ENCODE data around the gene KATNAL2.
A peak's percentile ranks its signal among the peaks of the same experiment; 100 is the strongest.
"Not testable (repeated sequence)": the region's sequence is repeated elsewhere in the genome, so short reads cannot be mapped to it uniquely, and the experiment has no call there.

KATNAL2 gene

GRCh38 chr18:46939337-46939963 is 22.0 kb downstream of the KATNAL2 start:
- DNase-seq (ENCODE audit: low spot score): no peak

- no peak for DNase-seq (ENCODE audit: low spot score)
Observed at GRCh38 chr18:46939998-46940571, 22.7 kb downstream of the KATNAL2 start.

GRCh38 chr18:46942646-46943045 is 25.2 kb downstream of the KATNAL2 start:
- DNase-seq (ENCODE audit: low spot score): no peak

- no peak for DNase-seq (ENCODE audit: low spot score)
Observed at GRCh38 chr18:46946656-46947282, 29.4 kb downstream of the KATNAL2 start.

- peak; percentile 29 for DNase-seq (ENCODE audit: low spot score)
Observed at GRCh38 chr18:46950064-46950656, 32.8 kb downstream of the KATNAL2 start.

GRCh38 chr18:46953195-46953594 is 35.8 kb downstream of the KATNAL2 start:
- DNase-seq (ENCODE audit: low spot score): no peak

GRCh38 chr18:46958209-46958608 is 40.8 kb downstream of the KATNAL2 start:
- no peak for DNase-seq (ENCODE audit: low spot score)

- not testable (repeated sequence) for DNase-seq (ENCODE audit: low spot score)
Observed at GRCh38 chr18:46963656-46964578, 46.5 kb downstream of the KATNAL2 start.

GRCh38 chr18:46964579-46965293 is 47.3 kb downstream of the KATNAL2 start:
- DNase-seq (ENCODE audit: low spot score): not testable (repeated sequence)

- not testable (repeated sequence) for DNase-seq (ENCODE audit: low spot score)
Observed at GRCh38 chr18:46966266-46966665, 48.9 kb downstream of the KATNAL2 start.

- DNase-seq (ENCODE audit: low spot score): not testable (repeated sequence)
Observed at GRCh38 chr18:46969551-46969950, 52.1 kb downstream of the KATNAL2 start.

GRCh38 chr18:47019870-47020269 is 102.5 kb downstream of the KATNAL2 start:
- DNase-seq (ENCODE audit: low spot score): not testable (repeated sequence)

GRCh38 chr18:47020757-47021156 is 103.4 kb downstream of the KATNAL2 start:
- DNase-seq (ENCODE audit: low spot score): not testable (repeated sequence)

GRCh38 chr18:47022821-47023220 is 105.4 kb downstream of the KATNAL2 start:
- DNase-seq (ENCODE audit: low spot score): not testable (repeated sequence)

GRCh38 chr18:47023769-47024465 is 106.5 kb downstream of the KATNAL2 start:
- DNase-seq (ENCODE audit: low spot score): not testable (repeated sequence)

- DNase-seq (ENCODE audit: low spot score): not testable (repeated sequence)
Observed at GRCh38 chr18:47025557-47026174, 108.3 kb downstream of the KATNAL2 start.

- DNase-seq (ENCODE audit: low spot score): not testable (repeated sequence)
Observed at GRCh38 chr18:47028738-47029137, 111.3 kb downstream of the KATNAL2 start.

- DNase-seq (ENCODE audit: low spot score): not testable (repeated sequence)
Observed at GRCh38 chr18:47029684-47030353, 112.4 kb downstream of the KATNAL2 start.

GRCh38 chr18:47030887-47031286 is 113.5 kb downstream of the KATNAL2 start:
- not testable (repeated sequence) for DNase-seq (ENCODE audit: low spot score)

All from HuH-7.5 (cell line).